HepG2 (cell line): Measurements from ENCODE around the gene MAP2K6. TPM values are rescaled to one million over a fixed set of nuclear protein-coding genes. Genes with fewer than 3 reads are reported as not detected.

Source experiments
- ATAC-seq: fragments of 200-7000 bp; cut with Tn5 transposase; 3 replicates; pipeline ENCODE4 v1.9.1; 2020; ENCODE audit warnings: mild to moderate bottlenecking, moderate library complexity
- BruUV-seq: library from RNA; stranded (reverse); fragments of 400-500 nt; replicated peaks from 2 replicates; lab custom pipeline; 2021; lab: Mats Ljungman, UMichigan
- CTCF ChIA-PET: fragments of 300-600 bp; formaldehyde crosslinking; extraction: SDS; loops from one replicate; lab custom pipeline; 2021; ENCODE audit warnings: low total read pairs, inconsistent platforms, low intra/inter-chr PET ratio; lab: Yijun Ruan, JAX
- POLR2A ChIA-PET: fragments of 350-600 bp; sonication (Branson Sonifier 250); formaldehyde crosslinking; loops from one replicate; lab custom pipeline; 2020; ENCODE audit warnings: antibody characterized with exemption, inconsistent platforms; lab: Yijun Ruan, JAX
- DNase-seq: peaks from one replicate; pipeline ENCODE4 v3.0.0-alpha.2; 2015; ENCODE audit warnings: low spot score
- FAIRE-seq: peaks from 3 replicates; lab custom pipeline; 2011; peaks lifted over from hg19 to GRCh38; lab: Jason Lieb, UNC
- H2AFZ ChIP-seq: one replicate; pipeline ENCODE4 v1.6.1; 2011; ENCODE audit warnings: low read length, inconsistent platforms
- H3K27ac ChIP-seq: fragments of 300-600 bp; 3 replicates; pipeline ENCODE4 v1.8.0; 2011; ENCODE audit warnings: mixed run types, mild to moderate bottlenecking, mixed read lengths, low read length, inconsistent platforms; ENCODE audit not compliant: insufficient read depth; ENCODE audit errors: extremely low read length
- H3K27me3 ChIP-seq, 2 experiments: fragments of 200-600 bp in 1 of 2; 2 replicates in 1 of 2; 3 replicates in 1 of 2; pipeline versions ENCODE4 v1.6.0 to v1.8.0; 2011; ENCODE audit warnings: low read length in 2 of 2, mild to moderate bottlenecking in 2 of 2, moderate library complexity in 2 of 2, inconsistent platforms in 1 of 2; ENCODE audit not compliant: insufficient read depth in 2 of 2, control insufficient read depth in 1 of 2
- H3K36me3 ChIP-seq, 2 experiments: fragments of 200-600 bp in 1 of 2; replicated peaks in 1 of 2; 2 replicates in 1 of 2; 3 replicates in 1 of 2; pipeline versions ENCODE4 v1.5.1 to v1.8.0; 2011; ENCODE audit warnings: low read length in 2 of 2, inconsistent platforms in 1 of 2; ENCODE audit not compliant: insufficient read depth in 2 of 2, control insufficient read depth in 1 of 2
- H3K4me1 ChIP-seq: 2 replicates; pipeline ENCODE4 v1.5.1; 2012; ENCODE audit warnings: low read length, inconsistent platforms; ENCODE audit not compliant: insufficient read depth
- H3K4me2 ChIP-seq: 2 replicates; pipeline ENCODE4 v1.6.0; 2011; ENCODE audit warnings: low read depth, low read length, inconsistent platforms
- H3K4me3 ChIP-seq, 3 experiments: fragments of 200-600 bp in 1 of 3; sonication (generic), shearing (Covaris generic) in 1 of 3; replicated peaks in 1 of 3; 2 replicates each; pipeline ENCODE4 v1.5.1; 2011 to 2016; ENCODE audit warnings: low read length in 3 of 3, inconsistent platforms in 2 of 3, low read depth in 2 of 3, mild to moderate bottlenecking in 2 of 3, control low read depth in 1 of 3, mixed read lengths in 1 of 3; ENCODE audit not compliant: insufficient read depth in 1 of 3
- H3K79me2 ChIP-seq: one replicate; pipeline ENCODE4 v1.6.1; 2011; ENCODE audit warnings: low read length, inconsistent platforms; ENCODE audit not compliant: insufficient read depth
- H3K9ac ChIP-seq: 2 replicates; pipeline ENCODE4 v1.6.0; 2011; ENCODE audit warnings: mild to moderate bottlenecking, low read depth, low read length, inconsistent platforms; ENCODE audit not compliant: insufficient read depth
- H3K9me3 ChIP-seq: 2 replicates; pipeline ENCODE4 v1.5.1; 2012; ENCODE audit warnings: mild to moderate bottlenecking, low read length
- H4K20me1 ChIP-seq: 2 replicates; pipeline ENCODE4 v1.6.0; 2011; ENCODE audit warnings: inconsistent platforms, mild to moderate bottlenecking, low read length, moderate library complexity; ENCODE audit not compliant: insufficient read depth
- AKAP8 ChIP-seq: sonication (generic); formaldehyde crosslinking; IDR thresholded peaks from 2 replicates; pipeline ENCODE4 v1.5.1; 2020; ENCODE audit warnings: mild to moderate bottlenecking, missing genetic modification reagents
- ATM ChIP-seq: fragments of 450-650 bp; IDR thresholded peaks from 2 replicates; pipeline ENCODE4 v1.7.1; 2017; ENCODE audit warnings: mild to moderate bottlenecking, borderline replicate concordance
- FOXK2 ChIP-seq: fragments of 450-650 bp; IDR thresholded peaks from 2 replicates; pipeline ENCODE4 v1.6.1; 2016
- HNF4G ChIP-seq, 2 experiments: sonication (generic) in 1 of 2; formaldehyde crosslinking in 1 of 2; IDR thresholded peaks; 2 replicates each; pipeline versions ENCODE4 v1.4.0 to v1.6.1; 2011 to 2020; ENCODE audit warnings: borderline replicate concordance in 2 of 2, low read depth in 2 of 2, mild to moderate bottlenecking in 2 of 2, low read length in 1 of 2, missing genetic modification reagents in 1 of 2, moderate library complexity in 1 of 2
- HNRNPH1 ChIP-seq: fragments of 200-400 bp; formaldehyde crosslinking; optimal IDR thresholded peaks from 2 replicates; pipeline ENCODE3; 2017; ENCODE audit warnings: mild to moderate bottlenecking, low read depth, low read length
- KLF13 ChIP-seq: sonication (generic); formaldehyde crosslinking; IDR thresholded peaks from 2 replicates; pipeline ENCODE4 v1.4.0; 2020; ENCODE audit warnings: mild to moderate bottlenecking, missing genetic modification reagents
- RBFOX2 ChIP-seq: fragments of 200-400 bp; formaldehyde crosslinking; IDR thresholded peaks from 2 replicates; pipeline ENCODE4 v1.6.1; 2017; ENCODE audit warnings: low read depth, mild to moderate bottlenecking, low read length
- TBX2 ChIP-seq: sonication (generic); formaldehyde crosslinking; IDR thresholded peaks from 2 replicates; pipeline ENCODE4 v1.5.0; 2020; ENCODE audit warnings: missing genetic modification reagents, mild to moderate bottlenecking, borderline replicate concordance
- ZMYM2 ChIP-seq: sonication (generic); formaldehyde crosslinking; IDR thresholded peaks from 2 replicates; pipeline ENCODE4 v1.8.0; 2022; ENCODE audit warnings: mild to moderate bottlenecking, missing genetic modification reagents
- ZNF12 ChIP-seq: sonication (generic); formaldehyde crosslinking; IDR thresholded peaks from 2 replicates; pipeline ENCODE4 v1.5.0; 2020; ENCODE audit warnings: missing genetic modification reagents
- ZNF558 ChIP-seq: sonication (generic); formaldehyde crosslinking; IDR thresholded peaks from 2 replicates; pipeline ENCODE4 v1.9.0; 2022; ENCODE audit warnings: mild to moderate bottlenecking, missing genetic modification reagents, borderline replicate concordance
- ZNF644 ChIP-seq: IDR thresholded peaks from 2 replicates; pipeline ENCODE4 v1.6.1; 2016; ENCODE audit warnings: low read depth
- WGBS: methylation state at CpG from one replicate; pipeline ENCODE4 v1.1.6; 2017; ENCODE audit warnings: low lambda C conversion rate; 5-methylcytosine and 5-hydroxymethylcytosine counted together
- in situ Hi-C: cut with HindIII; loops from 2 replicates; pipeline ENCODE4 v1.10.0; 2017; ENCODE audit warnings: low pct_unique_long_range_greater_than_20kb; ENCODE audit not compliant: extremely low pct_ligation_motif_present
- intact Hi-C: fragments of 100-400 bp; cut with micrococcal nuclease; formaldehyde crosslinking; loops from one replicate; pipeline ENCODE4 v1.10.0; 2022; ENCODE audit not compliant: unreplicated experiment
- polyA plus RNA-seq, 8 experiments: library from polyadenylated mRNA; depleted of rRNA in 3 of 8; stranded (reverse) in 7 of 8; unstranded in 1 of 8; fragments of >200 nt; fragmentation: Illumina TruSeq in 4 of 8; extraction: Trizol in 4 of 8; gene quantifications; 2 replicates each; pipeline versions ENCODE4 v1.2.1 to v1.2.3, GENCODE V29; 2011 to 2016; ENCODE audit warnings: low read depth in 4 of 8, missing spikeins in 1 of 8, mixed read lengths in 1 of 8; ENCODE audit not compliant: insufficient read depth in 1 of 8
- total RNA-seq, 5 experiments: library from RNA; depleted of rRNA; stranded (reverse); fragments of >200 nt; fragmentation: Illumina TruSeq; extraction: Trizol; gene quantifications; 2 replicates each; pipeline ENCODE4 v1.2.3, GENCODE V29; 2016; ENCODE audit warnings: low read depth in 1 of 5
- TF ChIP-seq, protein P1 (sequence below): sonication (generic); formaldehyde crosslinking; IDR thresholded peaks from 2 replicates; pipeline ENCODE4 v1.4.0; 2020; ENCODE audit warnings: mild to moderate bottlenecking, missing genetic modification reagents
- TF ChIP-seq, protein P2 (sequence below): sonication (generic); formaldehyde crosslinking; IDR thresholded peaks from 2 replicates; pipeline ENCODE4 v1.4.0; 2020; ENCODE audit warnings: missing genetic modification reagents
- TF ChIP-seq, protein P3 (sequence below): sonication (generic); formaldehyde crosslinking; IDR thresholded peaks from 2 replicates; pipeline ENCODE4 v1.5.0; 2020; ENCODE audit warnings: missing genetic modification reagents
- TF ChIP-seq, protein P4 (sequence below): sonication (generic); formaldehyde crosslinking; conservative IDR thresholded peaks from 2 replicates; pipeline ENCODE4 v1.4.0; 2020; ENCODE audit warnings: mild to moderate bottlenecking, missing genetic modification reagents, moderate library complexity

MAP2K6 gene
- total and polyA plus RNA-seq, 2 of the 13 experiments (the other 11 are each of a cell fraction or from before 2014, with no cell fraction given): 5.1 to 33.6 TPM

DNA sequence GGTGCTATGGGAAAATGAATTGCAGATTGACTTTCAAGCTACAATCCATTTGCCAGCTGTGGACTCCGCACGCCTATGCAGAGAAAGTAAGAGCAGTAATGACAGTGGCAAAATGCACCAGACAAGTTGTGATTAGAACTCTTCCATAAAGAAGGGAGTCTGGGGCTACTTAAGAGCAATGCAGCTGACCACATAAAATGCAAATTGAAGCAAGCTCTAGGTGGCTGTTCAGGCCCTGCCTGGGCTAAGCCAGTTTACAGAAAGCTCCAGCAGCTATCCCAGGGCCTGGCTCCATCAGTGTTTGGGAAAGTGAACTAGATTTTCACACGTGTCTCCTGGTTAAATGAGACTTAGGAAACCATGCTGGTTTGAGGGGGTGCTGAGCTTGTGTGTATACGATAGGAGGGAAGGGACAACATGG lies 2.2 kb upstream of the MAP2K6 start:
- Histone ChIP-seq H3K4me3 (no peak overlapping the region), H3K9me3 (no peaks in the 10 kb centered on the region), H4K20me1 (no peaks in the 10 kb centered on the region), H3K36me3 (no peaks in the 10 kb centered on the region), H3K27me3 (no peaks in the 10 kb centered on the region; a peak in 1 of 5 replicates), H3K4me1 (peaks cover 25% of the 10 kb centered on the region), H3K27ac (no peak overlapping the region), H2AFZ (no peak overlapping the region), H3K4me2 (no peak overlapping the region), H3K79me2 (no peaks in the 10 kb centered on the region), H3K9ac (no peak overlapping the region)
- no TSS peak for BruUV-seq
- DNase-seq (no peak), ATAC-seq (no peak), FAIRE-seq (no peak)
- ChIA-PET POLR2A (no interaction called here), CTCF (no interaction called here)
- in situ Hi-C loops: no loop called here
- intact Hi-C loops: loop anchor here (5.0 kb wide), 1 partner anchor 110 kb away; no protein-coding TSS in a partner anchor
- 45% methylated on average over 4 of the region's 4 CpGs for WGBS
- TF ChIP-seq HNRNPH1 (no peak), ZNF644 (no peak), AKAP8 (CRISPR knock-in tag) (no peak), TBX2 (CRISPR knock-in tag) (no peak), ZNF12 (CRISPR knock-in tag) (no peak), ZMYM2 (CRISPR knock-in tag) (no peak), RBFOX2 (no peak), KLF13 (CRISPR knock-in tag) (no peak), ZNF558 (CRISPR knock-in tag) (no peak), ATM (no peak), HNF4G (IDR thresholded peaks at IDR 0.05; ENCODE audit: borderline replicate concordance, low read depth, low read length) (no peak), HNF4G (CRISPR knock-in tag; IDR thresholded peaks at IDR 0.05; ENCODE audit: borderline replicate concordance, low read depth) (no peak), FOXK2 (no peak)
- TF ChIP-seq, protein P1, sequence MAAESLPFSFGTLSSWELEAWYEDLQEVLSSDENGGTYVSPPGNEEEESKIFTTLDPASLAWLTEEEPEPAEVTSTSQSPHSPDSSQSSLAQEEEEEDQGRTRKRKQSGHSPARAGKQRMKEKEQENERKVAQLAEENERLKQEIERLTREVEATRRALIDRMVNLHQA (CRISPR knock-in tag): no peak
- TF ChIP-seq, protein P2, sequence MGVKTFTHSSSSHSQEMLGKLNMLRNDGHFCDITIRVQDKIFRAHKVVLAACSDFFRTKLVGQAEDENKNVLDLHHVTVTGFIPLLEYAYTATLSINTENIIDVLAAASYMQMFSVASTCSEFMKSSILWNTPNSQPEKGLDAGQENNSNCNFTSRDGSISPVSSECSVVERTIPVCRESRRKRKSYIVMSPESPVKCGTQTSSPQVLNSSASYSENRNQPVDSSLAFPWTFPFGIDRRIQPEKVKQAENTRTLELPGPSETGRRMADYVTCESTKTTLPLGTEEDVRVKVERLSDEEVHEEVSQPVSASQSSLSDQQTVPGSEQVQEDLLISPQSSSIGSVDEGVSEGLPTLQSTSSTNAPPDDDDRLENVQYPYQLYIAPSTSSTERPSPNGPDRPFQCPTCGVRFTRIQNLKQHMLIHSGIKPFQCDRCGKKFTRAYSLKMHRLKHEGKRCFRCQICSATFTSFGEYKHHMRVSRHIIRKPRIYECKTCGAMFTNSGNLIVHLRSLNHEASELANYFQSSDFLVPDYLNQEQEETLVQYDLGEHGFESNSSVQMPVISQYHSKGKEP (CRISPR knock-in tag): no peak
- TF ChIP-seq, protein P3, sequence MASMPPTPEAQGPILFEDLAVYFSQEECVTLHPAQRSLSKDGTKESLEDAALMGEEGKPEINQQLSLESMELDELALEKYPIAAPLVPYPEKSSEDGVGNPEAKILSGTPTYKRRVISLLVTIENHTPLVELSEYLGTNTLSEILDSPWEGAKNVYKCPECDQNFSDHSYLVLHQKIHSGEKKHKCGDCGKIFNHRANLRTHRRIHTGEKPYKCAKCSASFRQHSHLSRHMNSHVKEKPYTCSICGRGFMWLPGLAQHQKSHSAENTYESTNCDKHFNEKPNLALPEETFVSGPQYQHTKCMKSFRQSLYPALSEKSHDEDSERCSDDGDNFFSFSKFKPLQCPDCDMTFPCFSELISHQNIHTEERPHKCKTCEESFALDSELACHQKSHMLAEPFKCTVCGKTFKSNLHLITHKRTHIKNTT (CRISPR knock-in tag): no peak
- TF ChIP-seq, protein P4, sequence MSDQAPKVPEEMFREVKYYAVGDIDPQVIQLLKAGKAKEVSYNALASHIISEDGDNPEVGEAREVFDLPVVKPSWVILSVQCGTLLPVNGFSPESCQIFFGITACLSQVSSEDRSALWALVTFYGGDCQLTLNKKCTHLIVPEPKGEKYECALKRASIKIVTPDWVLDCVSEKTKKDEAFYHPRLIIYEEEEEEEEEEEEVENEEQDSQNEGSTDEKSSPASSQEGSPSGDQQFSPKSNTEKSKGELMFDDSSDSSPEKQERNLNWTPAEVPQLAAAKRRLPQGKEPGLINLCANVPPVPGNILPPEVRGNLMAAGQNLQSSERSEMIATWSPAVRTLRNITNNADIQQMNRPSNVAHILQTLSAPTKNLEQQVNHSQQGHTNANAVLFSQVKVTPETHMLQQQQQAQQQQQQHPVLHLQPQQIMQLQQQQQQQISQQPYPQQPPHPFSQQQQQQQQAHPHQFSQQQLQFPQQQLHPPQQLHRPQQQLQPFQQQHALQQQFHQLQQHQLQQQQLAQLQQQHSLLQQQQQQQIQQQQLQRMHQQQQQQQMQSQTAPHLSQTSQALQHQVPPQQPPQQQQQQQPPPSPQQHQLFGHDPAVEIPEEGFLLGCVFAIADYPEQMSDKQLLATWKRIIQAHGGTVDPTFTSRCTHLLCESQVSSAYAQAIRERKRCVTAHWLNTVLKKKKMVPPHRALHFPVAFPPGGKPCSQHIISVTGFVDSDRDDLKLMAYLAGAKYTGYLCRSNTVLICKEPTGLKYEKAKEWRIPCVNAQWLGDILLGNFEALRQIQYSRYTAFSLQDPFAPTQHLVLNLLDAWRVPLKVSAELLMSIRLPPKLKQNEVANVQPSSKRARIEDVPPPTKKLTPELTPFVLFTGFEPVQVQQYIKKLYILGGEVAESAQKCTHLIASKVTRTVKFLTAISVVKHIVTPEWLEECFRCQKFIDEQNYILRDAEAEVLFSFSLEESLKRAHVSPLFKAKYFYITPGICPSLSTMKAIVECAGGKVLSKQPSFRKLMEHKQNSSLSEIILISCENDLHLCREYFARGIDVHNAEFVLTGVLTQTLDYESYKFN (CRISPR knock-in tag): no peak
